Progenitor cell of endocrine pancreas (in vitro differentiated cells): ENCODE data around the gene NOLC1. TPM values are rescaled to one million over a fixed set of nuclear protein-coding genes. Genes with fewer than 3 reads are reported as not detected.

Experiments
- DNase-seq: peaks from one replicate; pipeline ENCODE4 v3.0.0; 2021; ENCODE audit warnings: low spot score; ENCODE audit not compliant: unreplicated experiment
- H3K27ac Mint-ChIP-seq: 2 replicates; pipeline ENCODE4 v1.8.0; 2021; ENCODE audit warnings: mild to moderate bottlenecking, moderate library complexity, mixed read lengths
- H3K27me3 Mint-ChIP-seq: 2 replicates; pipeline ENCODE4 v1.8.0; 2021; ENCODE audit warnings: mixed read lengths
- H3K36me3 Mint-ChIP-seq: 2 replicates; pipeline ENCODE4 v1.8.0; 2022; ENCODE audit warnings: mixed read lengths; ENCODE audit not compliant: insufficient read depth
- H3K4me1 Mint-ChIP-seq: 2 replicates; pipeline ENCODE4 v1.8.0; 2021; ENCODE audit warnings: low read depth, mixed read lengths
- H3K4me3 Mint-ChIP-seq: 2 replicates; pipeline ENCODE4 v1.8.0; 2021; ENCODE audit warnings: low read depth, mild to moderate bottlenecking, moderate library complexity, mixed read lengths
- H3K9me3 Mint-ChIP-seq: 2 replicates; pipeline ENCODE4 v1.8.0; 2021; ENCODE audit warnings: low read depth, mixed read lengths
- total RNA-seq: library from RNA; stranded (reverse); gene quantifications from 2 replicates; pipeline ENCODE4 v1.2.1, GENCODE V29; 2021
- TF ChIP-seq, protein P1 (sequence below): fragments of 200-600 bp; sonication (generic); IDR thresholded peaks from one replicate; pipeline ENCODE4 v1.5.0; 2021; ENCODE audit warnings: antibody characterized with exemption, mild to moderate bottlenecking; ENCODE audit not compliant: unreplicated experiment

Gene NOLC1
- total RNA-seq, 1 donor from 2014 or later = 64.7 TPM

DNA sequence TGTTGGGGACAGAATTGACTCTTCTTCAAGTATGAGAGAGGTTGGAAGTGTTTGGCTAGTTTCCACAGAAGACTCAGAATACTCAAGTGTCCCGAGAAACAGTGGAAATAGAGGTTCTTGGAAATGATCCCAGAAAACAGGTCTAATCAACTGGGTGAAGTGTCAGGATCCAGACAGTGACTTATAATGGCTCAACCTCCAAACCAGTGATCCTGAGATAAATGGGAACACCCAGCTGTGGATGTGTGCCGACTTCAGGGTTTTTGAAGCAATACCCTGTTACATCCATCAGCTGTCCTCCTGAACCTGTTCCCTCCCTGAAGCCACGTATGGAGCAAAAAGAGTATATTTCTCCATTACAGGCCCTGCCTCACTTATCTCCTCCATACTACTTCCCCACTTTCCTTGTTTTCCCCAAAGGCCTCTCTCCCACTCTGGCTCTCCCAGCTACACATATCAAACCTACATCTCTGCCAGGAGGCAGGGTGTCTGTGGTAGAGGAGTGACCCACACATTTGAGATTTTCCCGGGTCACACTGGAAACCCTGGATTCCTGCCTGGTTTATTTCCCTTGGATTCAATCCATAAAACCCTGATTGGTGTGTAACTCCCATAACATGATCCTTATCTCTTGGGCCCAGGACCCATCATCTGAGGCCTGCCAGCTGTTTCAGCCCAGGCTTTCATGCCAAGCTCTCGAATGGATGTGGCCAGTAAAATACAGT lies 56.3 kb downstream of the NOLC1 start:
- no peak overlapping the region for H3K27ac Mint-ChIP-seq

DNA sequence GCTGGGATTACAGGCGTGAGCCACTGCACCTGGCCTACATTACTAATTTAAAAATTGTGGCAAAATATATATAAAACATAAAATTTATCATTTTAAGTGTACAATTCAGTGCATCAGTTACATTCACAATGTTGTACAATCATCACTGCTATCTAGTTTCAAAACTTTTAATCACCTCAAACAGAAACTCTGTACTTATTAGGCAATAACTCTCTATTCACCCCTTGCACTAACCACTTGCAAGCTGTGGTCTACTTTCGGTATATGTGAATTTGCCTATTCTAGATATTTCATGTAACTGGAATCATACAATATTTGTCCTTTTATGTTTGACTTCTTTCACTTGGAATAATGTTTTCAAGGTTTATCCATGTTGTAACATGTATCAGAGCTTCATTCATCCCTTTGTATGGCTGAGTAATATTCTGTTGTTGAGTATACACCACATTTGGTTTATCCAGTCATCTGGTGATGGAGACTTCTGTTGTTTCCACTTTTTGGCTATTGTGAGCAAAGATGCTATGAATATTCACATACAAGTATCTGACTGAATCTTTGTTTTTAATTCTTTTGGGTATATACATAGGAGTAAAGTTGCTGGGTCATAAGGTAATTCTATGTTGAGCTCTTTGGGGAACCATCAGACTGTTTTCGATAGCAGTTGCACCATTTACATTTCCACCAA lies 59.6 kb downstream of the NOLC1 start:
- Mint-ChIP-seq H3K27ac (no peak overlapping the region), H3K4me1 (no peaks in the 10 kb centered on the region), H3K9me3 (no peaks in the 10 kb centered on the region), H3K27me3 (peaks cover 5% of the 10 kb centered on the region), H3K36me3 (no peaks in the 10 kb centered on the region), H3K4me3 (no peak overlapping the region)
- DNase-seq = no peak
- TF ChIP-seq, protein P1, sequence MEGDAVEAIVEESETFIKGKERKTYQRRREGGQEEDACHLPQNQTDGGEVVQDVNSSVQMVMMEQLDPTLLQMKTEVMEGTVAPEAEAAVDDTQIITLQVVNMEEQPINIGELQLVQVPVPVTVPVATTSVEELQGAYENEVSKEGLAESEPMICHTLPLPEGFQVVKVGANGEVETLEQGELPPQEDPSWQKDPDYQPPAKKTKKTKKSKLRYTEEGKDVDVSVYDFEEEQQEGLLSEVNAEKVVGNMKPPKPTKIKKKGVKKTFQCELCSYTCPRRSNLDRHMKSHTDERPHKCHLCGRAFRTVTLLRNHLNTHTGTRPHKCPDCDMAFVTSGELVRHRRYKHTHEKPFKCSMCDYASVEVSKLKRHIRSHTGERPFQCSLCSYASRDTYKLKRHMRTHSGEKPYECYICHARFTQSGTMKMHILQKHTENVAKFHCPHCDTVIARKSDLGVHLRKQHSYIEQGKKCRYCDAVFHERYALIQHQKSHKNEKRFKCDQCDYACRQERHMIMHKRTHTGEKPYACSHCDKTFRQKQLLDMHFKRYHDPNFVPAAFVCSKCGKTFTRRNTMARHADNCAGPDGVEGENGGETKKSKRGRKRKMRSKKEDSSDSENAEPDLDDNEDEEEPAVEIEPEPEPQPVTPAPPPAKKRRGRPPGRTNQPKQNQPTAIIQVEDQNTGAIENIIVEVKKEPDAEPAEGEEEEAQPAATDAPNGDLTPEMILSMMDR = no peak

More for the DNA sequence above, 56.3 kb downstream of the NOLC1 start:
- no peak for DNase-seq
- H3K4me1 Mint-ChIP-seq = no peaks in the 10 kb centered on the region
- H3K36me3 Mint-ChIP-seq = no peaks in the 10 kb centered on the region
- TF ChIP-seq, protein P1 = no peak
- no peak overlapping the region for H3K4me3 Mint-ChIP-seq
- H3K27me3 Mint-ChIP-seq = peaks cover 3% of the 10 kb centered on the region
- peaks cover 3% of the 10 kb centered on the region for H3K9me3 Mint-ChIP-seq

Other genes starting within 250 kb of the NOLC1 start
- gene ARMH3, start 96.2 kb upstream of the NOLC1 start, total RNA-seq = 27.1 and 34.4 TPM in 2 replicates
- gene HPS6, start 87.0 kb upstream of the NOLC1 start, total RNA-seq = 15.6 and 17.2 TPM in 2 replicates
- gene LDB1, start 32.0 kb upstream of the NOLC1 start, total RNA-seq = 99.5 and 107 TPM in 2 replicates
- 40.1 and 41.9 TPM in 2 replicates for gene PPRC1, start 19.3 kb upstream of the NOLC1 start, total RNA-seq
- not detected in 2 replicates for gene ELOVL3, start 73.9 kb downstream of the NOLC1 start, total RNA-seq
- not detected in 2 replicates for gene PITX3, start 89.1 kb downstream of the NOLC1 start, total RNA-seq
- gene GBF1, start 93.1 kb downstream of the NOLC1 start, total RNA-seq = 52.3 and 54.6 TPM in 2 replicates
- 21.6 and 23.1 TPM in 2 replicates for gene NFKB2, start 243.3 kb downstream of the NOLC1 start, total RNA-seq